Breast epithelium (tissue), 3 donors: ENCODE results near the gene NAALADL2.

Experiments used
- CTCF ChIP-seq, 3 donors: fragments of 450-650 bp; IDR thresholded peaks; one replicate each; pipeline ENCODE4 v1.5.1; 2016 to 2017; ENCODE audit warnings: antibody characterized with exemption in 3 of 3, mild to moderate bottlenecking in 3 of 3, moderate library complexity in 3 of 3
- POLR2A ChIP-seq: fragments of 450-650 bp; IDR thresholded peaks from one replicate; pipeline ENCODE4 v1.6.1; 2016; ENCODE audit warnings: antibody characterized with exemption, mild to moderate bottlenecking, moderate library complexity

- TF ChIP-seq CTCF (IDR thresholded peaks at IDR 0.05) (no peak), POLR2A (no peak)
Observed at GRCh38 chr3:175121225-175121624, 262.1 kb downstream of the NAALADL2 start.
